Hippocampal formation (tissue), 2 donors: ENCODE data around the gene IRS2.
"Not testable (repeated sequence)": the region's sequence is repeated elsewhere in the genome, so short reads cannot be mapped to it uniquely, and the experiment has no call there.

Source experiments
- DNase-seq, 2 donors: peaks; one replicate each; lab custom pipeline; 2025; lab: John Stamatoyannopoulos, UW

The IRS2 gene

GRCh38 chr13:109786457-109787134 lies at the start of gene IRS2:
IRS2 (minus strand) TSS chr13:109786583; CDS start chr13:109786053, 530 bp downstream.
- DNase-seq: peak; percentile 94 to 97

GRCh38 chr13:109834973-109835720 lies 48.8 kb upstream of the IRS2 start:
- DNase-seq: no peak

DNA sequence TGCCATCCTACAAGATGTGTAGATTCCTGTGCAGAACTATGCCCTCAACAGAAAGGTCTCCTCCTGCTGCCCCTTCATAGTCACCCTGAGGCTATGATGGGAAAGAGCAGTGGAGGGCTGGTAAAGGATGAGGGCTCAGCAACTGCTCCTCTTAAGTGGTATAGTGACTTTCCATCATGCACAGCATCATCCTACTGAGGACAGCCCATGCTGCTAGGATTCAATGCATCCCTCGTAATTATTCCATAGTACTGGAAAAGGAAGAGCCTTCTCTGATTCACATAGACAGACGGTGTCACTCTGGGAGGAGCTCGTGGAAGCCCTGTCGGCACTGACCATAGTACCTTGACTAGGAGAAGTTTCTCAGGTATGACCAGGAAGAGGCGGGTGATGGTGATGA lies 47.6 kb upstream of the IRS2 start:
- DNase-seq: no peak

DNA sequence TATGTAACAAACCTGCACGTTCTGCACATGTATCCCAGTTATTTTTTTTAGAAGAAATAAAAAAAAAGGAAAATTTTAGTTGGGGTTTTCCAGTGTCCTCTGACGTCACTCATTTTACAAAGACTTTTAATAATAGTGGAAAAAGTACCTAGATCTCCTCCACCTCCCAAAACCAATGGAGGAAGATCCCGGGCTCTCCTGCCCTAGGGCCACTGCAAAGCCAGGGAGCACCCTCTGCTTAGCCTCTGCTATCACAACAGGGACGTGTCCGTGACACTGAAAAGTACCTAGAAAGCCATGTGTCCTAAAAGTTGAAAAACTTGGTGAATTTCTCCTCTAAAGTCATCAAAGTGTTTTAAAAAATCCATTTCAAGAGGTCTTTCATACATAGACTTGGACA lies 46.7 kb upstream of the IRS2 start:
- DNase-seq: no peak

GRCh38 chr13:109828591-109829316 lies 42.4 kb upstream of the IRS2 start:
- not testable (repeated sequence) for DNase-seq

GRCh38 chr13:109823201-109823600 lies 36.8 kb upstream of the IRS2 start:
- not testable (repeated sequence) for DNase-seq

DNA sequence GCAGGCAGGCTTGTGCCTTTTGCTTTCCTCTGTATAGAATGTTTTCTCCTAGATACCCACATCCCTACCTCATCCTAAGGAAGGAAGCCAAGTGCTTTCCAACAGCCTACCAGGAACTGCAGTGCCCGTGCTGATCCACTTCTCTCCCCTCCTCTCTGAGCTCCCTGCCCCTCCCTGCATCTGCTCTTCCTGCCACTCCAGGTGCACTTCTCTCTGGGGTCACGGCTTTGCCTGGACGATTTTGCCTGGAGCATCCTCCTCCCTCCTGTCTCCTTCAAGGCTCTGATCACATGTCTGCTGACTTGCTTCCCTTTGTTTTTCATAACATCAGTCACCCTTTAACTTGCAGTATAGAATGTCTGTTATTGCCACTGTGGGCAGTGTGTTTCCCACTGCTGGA lies 34.7 kb upstream of the IRS2 start:
- DNase-seq: no peak

- DNase-seq: no peak
These were observed 33.5 kb upstream of the IRS2 start for GRCh38 chr13:109819874-109820273.

DNA sequence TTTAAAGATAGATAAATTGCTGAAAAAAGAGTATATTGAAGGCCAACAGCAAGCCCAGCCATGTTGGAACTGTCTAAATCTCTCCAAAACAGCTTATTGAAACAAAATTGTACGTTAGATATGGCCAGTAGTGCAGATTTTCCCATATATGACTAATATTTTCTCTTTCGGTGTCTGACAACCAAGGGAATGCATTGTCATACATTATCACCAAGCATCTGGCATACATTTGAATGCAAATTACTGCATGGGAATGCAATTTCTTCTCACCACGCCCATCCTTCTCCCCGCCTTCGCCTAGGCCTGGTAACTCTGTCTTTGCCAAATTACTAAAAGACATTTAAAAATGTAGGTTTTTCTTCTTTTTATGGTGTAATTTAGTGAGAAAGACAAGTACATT lies 32.5 kb upstream of the IRS2 start:
- DNase-seq: no peak

- no peak for DNase-seq
These were observed 31.5 kb upstream of the IRS2 start for GRCh38 chr13:109817591-109818535.

- no peak for DNase-seq
These were observed 30.4 kb upstream of the IRS2 start for GRCh38 chr13:109816808-109817203.

DNA sequence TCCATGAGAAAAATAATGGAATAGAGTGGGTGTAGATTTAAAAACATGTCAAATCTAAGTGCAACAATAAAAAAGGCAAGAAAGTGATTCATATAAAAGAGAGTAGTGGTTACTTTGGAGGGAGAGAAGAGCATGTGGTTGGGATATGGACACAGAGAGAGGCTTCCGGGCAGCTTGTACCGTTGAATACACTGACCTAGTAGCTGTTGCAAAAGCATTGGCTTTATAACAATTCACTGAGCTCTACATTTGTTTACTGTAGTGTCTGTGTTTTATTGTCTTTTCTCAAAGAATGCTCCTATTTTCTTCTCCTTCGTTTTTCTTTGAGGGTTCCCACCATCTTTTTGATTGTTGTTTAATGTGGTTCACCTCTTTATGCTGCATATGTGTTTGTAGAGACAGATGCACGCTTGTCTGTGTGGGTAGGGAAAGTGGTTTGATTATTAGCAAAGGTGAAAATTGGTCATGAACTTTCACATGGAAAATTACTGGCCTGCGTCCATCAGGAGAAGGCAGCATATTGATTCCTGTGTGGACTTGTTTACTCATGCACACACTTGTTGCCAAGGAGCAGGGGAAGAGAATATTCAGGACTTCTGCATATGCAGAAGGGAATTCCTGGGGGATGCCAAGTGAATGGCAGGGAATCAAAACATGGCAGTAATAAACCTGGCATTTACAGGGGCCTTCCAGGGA lies 29.9 kb upstream of the IRS2 start:
- no peak for DNase-seq

DNA sequence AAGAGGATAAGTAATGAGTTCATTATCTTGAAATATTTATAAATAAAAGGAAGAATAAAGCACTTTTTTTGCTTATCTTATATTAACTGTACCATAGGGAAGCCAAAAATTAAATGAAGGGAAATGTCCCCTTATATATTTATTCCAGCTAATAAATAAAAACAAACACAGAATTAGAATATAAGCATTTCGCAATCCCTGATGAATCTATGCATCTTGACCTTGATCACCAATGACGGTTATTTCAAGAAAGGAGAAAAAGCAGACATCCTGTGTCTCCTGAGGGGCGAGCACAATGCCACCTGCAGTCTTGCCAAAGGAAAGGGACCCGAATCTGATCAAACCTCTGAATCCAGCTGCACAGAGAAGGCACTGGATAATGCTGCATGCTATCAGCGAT lies 29.3 kb upstream of the IRS2 start:
- DNase-seq: no peak

DNA sequence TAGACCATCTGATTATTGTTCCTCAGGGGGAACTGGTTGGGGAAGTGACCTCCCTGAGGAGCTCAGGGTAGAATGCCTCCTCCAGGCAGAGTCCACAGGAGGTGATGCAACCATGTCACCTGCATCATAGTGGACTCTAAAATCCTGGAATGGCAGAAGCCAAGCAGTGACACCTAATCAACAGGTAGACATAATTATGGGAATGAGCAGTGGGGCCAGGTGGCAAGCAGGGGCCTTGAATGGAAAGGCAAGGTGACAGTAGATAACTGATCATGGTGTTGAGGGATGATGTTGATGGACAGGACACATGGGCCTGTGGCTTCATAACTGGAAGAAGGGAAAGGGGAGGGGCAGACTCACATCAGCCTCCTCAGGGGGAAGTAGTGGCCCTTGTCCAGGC lies 27.3 kb upstream of the IRS2 start:
- no peak for DNase-seq

DNA sequence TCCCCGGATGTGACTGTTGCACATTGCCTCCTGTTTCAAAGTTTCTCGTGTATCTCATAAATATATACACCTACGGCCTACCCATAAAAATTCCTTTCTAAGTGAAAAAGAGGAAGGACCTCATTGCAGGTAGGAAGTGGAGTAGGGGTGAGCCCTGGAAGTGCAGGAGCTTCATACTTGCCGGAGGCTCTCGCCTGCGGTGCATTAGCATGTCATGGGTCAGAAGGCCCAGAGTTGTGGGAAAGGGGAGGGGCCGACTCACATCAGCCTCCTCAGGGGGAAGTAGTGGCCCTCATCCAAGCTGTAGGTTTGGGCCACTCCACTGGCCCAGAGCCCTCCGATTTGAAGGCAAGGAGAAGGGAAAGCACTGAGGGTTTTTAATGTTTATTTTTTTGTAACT lies 26.0 kb upstream of the IRS2 start:
- DNase-seq: no peak

DNA sequence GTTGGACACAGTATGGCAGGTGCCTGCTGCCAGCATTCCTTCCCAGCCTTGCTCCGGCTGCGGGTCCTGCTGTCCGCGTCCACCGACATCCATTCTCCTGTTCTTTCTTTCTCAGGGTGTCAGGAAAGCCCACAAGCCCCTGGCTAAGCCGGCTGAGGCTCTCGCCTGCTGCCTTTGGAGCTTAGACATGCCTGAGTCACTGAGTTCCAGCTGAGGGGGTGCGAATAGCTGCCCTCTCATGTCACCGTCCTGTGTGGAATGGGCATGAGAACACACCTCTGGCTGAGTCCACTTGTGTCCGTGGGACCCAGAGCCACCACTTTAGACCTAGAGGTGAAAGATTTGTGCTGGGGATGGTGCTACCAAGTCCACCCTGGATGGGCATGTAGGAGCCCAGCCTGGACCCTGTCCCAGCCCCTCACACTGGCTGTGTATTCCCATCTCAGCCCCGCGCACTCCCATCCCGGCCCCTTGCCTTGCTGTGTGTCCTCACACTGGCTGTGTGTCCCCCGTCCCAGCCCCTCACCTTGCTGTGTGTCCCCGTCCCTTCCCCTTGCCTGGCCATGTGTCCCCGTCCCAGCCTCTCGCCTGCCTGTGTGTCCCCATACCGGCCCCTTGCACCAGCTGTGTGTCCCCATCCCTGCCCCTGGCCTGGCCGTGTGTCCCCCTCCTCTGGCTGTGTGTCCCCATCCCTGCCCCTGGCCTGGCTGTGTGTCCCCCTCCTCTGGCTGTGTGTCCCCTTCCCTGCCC lies 24.6 kb upstream of the IRS2 start:
- no peak for DNase-seq

- no peak for DNase-seq
These were observed 23.0 kb upstream of the IRS2 start for GRCh38 chr13:109809216-109809932.

- DNase-seq: no peak
These were observed 21.0 kb upstream of the IRS2 start for GRCh38 chr13:109807345-109807744.

GRCh38 chr13:109804654-109805053 lies 18.3 kb upstream of the IRS2 start:
- no peak for DNase-seq

GRCh38 chr13:109803825-109804224 lies 17.4 kb upstream of the IRS2 start:
- DNase-seq: no peak
